RWPE2 (cell line): ENCODE measurements around the gene RASGEF1C.

Experiments used
- ATAC-seq: fragments of 200-7000 bp; cut with Tn5 transposase; 3 replicates; pipeline ENCODE4 v1.9.1; 2021; ENCODE audit warnings: low read depth
- DNase-seq: peaks from one replicate; pipeline ENCODE4 v3.0.0-alpha.2; 2020; ENCODE audit warnings: low spot score
- H3K27ac ChIP-seq: fragments of 450-650 bp; 2 replicates; pipeline ENCODE4 v1.5.1; 2017; ENCODE audit warnings: mild to moderate bottlenecking; ENCODE audit not compliant: poor library complexity, severe bottlenecking
- H3K27me3 ChIP-seq: fragments of 250-450 bp; sonication (Bioruptor Pico); 2 replicates; pipeline ENCODE4 v1.5.1; 2021; ENCODE audit warnings: mild to moderate bottlenecking, moderate library complexity; ENCODE audit not compliant: insufficient read depth, poor library complexity, severe bottlenecking
- H3K36me3 ChIP-seq: fragments of 250-450 bp; sonication (Bioruptor Pico); 2 replicates; pipeline ENCODE4 v1.5.1; 2020; ENCODE audit warnings: low read depth, mild to moderate bottlenecking, moderate library complexity
- H3K4me1 ChIP-seq: fragments of 250-450 bp; sonication (Bioruptor Pico); 2 replicates; pipeline ENCODE4 v1.5.1; 2021; ENCODE audit warnings: mild to moderate bottlenecking, moderate library complexity; ENCODE audit not compliant: insufficient read depth, poor library complexity, severe bottlenecking
- H3K4me3 ChIP-seq: fragments of 250-450 bp; sonication (Bioruptor Pico); 2 replicates; pipeline ENCODE4 v1.5.1; 2021; ENCODE audit warnings: mild to moderate bottlenecking, moderate library complexity; ENCODE audit not compliant: severe bottlenecking
- H3K9me3 ChIP-seq: fragments of 250-450 bp; sonication (Bioruptor Pico); 2 replicates; pipeline ENCODE4 v1.5.1; 2021; ENCODE audit warnings: mild to moderate bottlenecking, moderate library complexity; ENCODE audit not compliant: severe bottlenecking
- TF ChIP-seq, protein P1 (sequence below): fragments of 450-650 bp; IDR thresholded peaks from one replicate; pipeline ENCODE4 v1.5.1; 2017; ENCODE audit warnings: mild to moderate bottlenecking, moderate library complexity; ENCODE audit not compliant: poor library complexity, severe bottlenecking

Gene RASGEF1C

DNA sequence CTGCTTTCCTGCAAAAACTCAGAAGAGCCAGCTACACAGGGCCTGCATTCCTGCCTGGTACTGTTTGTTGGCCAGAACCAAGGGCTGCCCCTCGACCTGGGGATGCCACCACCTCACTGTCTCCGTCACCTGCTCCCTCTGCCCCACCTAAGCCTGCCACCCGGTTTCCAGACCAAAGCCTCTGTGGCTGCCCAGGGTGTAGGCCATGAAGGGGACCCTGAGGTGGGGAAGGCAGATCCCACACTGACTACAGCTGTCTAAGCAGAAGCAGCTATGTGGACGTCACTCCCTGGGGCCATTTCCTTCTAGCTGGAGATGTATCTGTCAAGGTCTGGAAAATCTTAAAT is 35.8 kb downstream of the RASGEF1C start:
- DNase-seq, result peak; percentile 65
- no peaks in the 10 kb centered on the region for H3K9me3 ChIP-seq
- H3K36me3 ChIP-seq, result no peaks in the 10 kb centered on the region
- H3K4me1 ChIP-seq, result no peaks in the 10 kb centered on the region
- TF ChIP-seq, protein P1, sequence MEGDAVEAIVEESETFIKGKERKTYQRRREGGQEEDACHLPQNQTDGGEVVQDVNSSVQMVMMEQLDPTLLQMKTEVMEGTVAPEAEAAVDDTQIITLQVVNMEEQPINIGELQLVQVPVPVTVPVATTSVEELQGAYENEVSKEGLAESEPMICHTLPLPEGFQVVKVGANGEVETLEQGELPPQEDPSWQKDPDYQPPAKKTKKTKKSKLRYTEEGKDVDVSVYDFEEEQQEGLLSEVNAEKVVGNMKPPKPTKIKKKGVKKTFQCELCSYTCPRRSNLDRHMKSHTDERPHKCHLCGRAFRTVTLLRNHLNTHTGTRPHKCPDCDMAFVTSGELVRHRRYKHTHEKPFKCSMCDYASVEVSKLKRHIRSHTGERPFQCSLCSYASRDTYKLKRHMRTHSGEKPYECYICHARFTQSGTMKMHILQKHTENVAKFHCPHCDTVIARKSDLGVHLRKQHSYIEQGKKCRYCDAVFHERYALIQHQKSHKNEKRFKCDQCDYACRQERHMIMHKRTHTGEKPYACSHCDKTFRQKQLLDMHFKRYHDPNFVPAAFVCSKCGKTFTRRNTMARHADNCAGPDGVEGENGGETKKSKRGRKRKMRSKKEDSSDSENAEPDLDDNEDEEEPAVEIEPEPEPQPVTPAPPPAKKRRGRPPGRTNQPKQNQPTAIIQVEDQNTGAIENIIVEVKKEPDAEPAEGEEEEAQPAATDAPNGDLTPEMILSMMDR, result no peak
- H3K27me3 ChIP-seq, result no peaks in the 10 kb centered on the region
- no peak overlapping the region for H3K4me3 ChIP-seq
- no peak overlapping the region for H3K27ac ChIP-seq
- no peak for ATAC-seq

DNA sequence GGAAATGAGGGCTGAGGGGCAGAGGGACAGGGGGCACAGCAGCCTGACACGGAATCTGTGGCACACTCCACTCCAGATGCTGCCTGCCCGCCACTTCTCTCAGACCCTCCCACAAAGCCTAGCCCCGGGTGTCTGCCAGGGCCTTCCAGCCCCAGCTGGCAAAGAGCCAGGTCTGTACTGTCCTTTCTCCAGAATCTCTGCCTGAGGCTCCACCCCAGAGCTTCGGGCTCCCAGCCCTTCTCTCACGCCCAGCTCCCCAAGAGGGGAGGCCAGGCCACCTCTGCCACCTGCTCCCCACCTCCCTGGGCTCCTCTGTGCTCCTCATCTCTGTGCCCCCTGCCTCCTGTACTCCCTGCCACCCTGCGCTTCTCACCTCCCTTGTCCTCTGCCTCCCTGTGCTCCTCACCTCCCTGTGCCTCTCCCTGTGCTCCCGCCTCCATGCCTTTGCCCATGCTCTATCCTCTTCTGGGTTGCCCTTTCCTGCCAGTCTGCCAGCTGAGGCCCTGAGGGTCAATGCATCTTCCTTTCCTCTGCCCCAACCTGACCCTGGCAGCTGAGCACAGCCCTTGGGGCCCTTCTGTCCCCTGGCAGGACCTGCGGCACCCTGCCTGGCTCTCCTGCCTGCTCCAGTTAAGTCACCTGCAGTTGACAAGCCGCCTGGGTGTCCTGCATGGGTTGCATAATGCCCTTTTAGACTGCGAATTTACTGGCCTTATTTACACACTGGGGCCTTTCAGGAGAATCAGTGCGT is 36.4 kb downstream of the RASGEF1C start:
- DNase-seq (peak; percentile 63), ATAC-seq (no peak)
- H3K9me3 ChIP-seq, result no peaks in the 10 kb centered on the region
- no peaks in the 10 kb centered on the region for H3K36me3 ChIP-seq
- no peaks in the 10 kb centered on the region for H3K27me3 ChIP-seq
- H3K27ac ChIP-seq, result no peak overlapping the region
- H3K4me3 ChIP-seq, result no peak overlapping the region
- H3K4me1 ChIP-seq, result no peaks in the 10 kb centered on the region
- TF ChIP-seq, protein P1, result no peak

DNA sequence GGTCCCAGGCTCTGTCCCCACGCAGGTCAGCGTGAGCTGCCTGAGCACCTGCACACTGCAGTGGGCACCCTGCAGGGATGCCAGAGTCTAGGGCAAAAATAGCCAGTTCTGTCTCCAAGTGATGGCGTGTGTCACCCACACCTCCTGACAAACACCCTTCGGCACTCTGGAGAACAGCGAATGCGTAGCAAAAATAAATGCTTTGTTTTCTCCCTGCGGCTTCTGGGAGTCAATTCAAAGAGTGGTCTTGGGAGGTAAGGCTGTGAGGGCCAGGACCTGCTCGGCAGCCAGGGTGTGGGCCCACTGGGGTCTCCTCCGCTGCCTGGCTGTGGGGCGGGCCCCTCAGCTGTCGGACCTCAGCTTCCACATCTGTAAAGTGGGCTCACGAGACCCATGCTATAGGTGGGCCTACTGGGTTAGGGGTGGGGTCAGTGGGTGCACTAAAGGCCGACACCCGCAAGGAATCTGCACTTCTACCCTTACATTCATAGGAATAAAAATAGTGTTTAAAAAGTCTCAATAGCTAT is 37.4 kb downstream of the RASGEF1C start:
- Histone ChIP-seq H3K4me3 (no peak overlapping the region), H3K36me3 (no peaks in the 10 kb centered on the region), H3K4me1 (no peaks in the 10 kb centered on the region), H3K27ac (no peak overlapping the region), H3K27me3 (peaks cover 5% of the 10 kb centered on the region), H3K9me3 (no peaks in the 10 kb centered on the region)
- ATAC-seq, result no peak
- peak; percentile 47 for DNase-seq
- TF ChIP-seq, protein P1, result no peak

DNA sequence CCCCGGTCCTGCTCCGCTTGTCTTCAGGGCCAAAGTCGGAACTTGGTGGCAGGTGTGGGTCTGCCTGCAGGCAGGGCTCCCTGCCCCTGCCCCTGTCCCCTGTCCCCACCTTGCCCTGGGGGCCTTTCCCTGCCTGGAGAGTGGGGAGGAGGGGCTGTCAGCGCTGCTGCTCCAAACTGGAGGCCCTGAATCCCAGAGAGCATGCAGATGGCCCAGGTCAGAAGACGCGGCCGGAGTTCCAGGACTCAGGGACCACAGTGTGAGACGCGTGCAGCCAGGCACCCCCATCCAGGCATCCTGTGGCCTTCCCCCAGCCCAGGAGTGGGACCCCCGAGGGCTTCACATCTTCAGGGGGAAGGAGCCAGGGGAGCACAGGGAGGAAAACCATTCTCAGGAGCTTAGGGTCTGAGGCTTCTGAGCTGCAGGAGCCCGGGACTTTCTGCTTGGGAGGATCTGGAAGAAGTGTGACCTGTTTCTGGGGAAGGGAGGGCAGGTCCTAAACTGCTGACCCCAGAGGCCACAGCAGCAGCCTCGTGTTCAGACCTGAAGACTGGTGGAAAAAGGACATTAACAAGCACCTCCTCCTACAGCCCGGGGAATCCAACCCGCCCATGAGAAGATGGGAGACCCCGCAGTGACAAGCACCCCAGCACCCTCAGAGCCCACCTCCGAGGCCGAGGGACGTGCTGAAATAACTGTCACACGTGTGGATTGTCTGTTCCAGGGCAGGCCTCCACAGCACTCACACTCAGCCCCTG is 38.0 kb downstream of the RASGEF1C start:
- no peaks in the 10 kb centered on the region for H3K9me3 ChIP-seq
- no peak overlapping the region for H3K4me3 ChIP-seq
- H3K4me1 ChIP-seq, result no peaks in the 10 kb centered on the region
- TF ChIP-seq, protein P1, result no peak
- DNase-seq (peak; percentile 52), ATAC-seq (no peak)
- H3K36me3 ChIP-seq, result no peaks in the 10 kb centered on the region
- no peak overlapping the region for H3K27ac ChIP-seq
- H3K27me3 ChIP-seq, result peaks cover 5% of the 10 kb centered on the region
